ENCODE data around the gene NDUFA9. TPM values are rescaled to one million over a fixed set of nuclear protein-coding genes. Genes with fewer than 3 reads are reported as not detected.

The NDUFA9 gene
- total RNA-seq (2014; rRNA removed; shearing (Covaris generic)) (57.8 and 61.2 TPM in 2 replicates), polyA plus RNA-seq (2016; fragmentation: Nextera tagmentation; extraction: Ambion mirVana) (118 and 120 TPM in 2 replicates)

- H3K4me1 ChIP-seq (ENCODE audit: insufficient read depth) = peaks cover 8% of the 10 kb centered on the region
- no peaks in the 10 kb centered on the region for H3F3A ChIP-seq (ENCODE audit: insufficient read depth)
- peaks cover 48% of the 10 kb centered on the region for H3K79me2 ChIP-seq (ENCODE audit: insufficient read depth)
- H4K20me1 ChIP-seq (ENCODE audit: insufficient read depth) = no peaks in the 10 kb centered on the region
- H2AFZ ChIP-seq = peak within 1 kb of the TSS; percentile 100
- in situ Hi-C loops (cut with MboI) = no loop called here
- H3K9me2 ChIP-seq (ENCODE audit: insufficient read depth) = no peaks in the 10 kb centered on the region
- peak within 1 kb of the TSS; percentile 99 for H3K4me2 ChIP-seq (ENCODE audit: unreplicated experiment)
- H3K27me3 ChIP-seq (replicated peaks; ENCODE audit: insufficient read depth) = no peaks in the 10 kb centered on the region
- no peaks in the 10 kb centered on the region for H3K36me3 ChIP-seq (ENCODE audit: low read depth)
- no peak for TF ChIP-seq EZH2 (IDR thresholded peaks at IDR 0.05; ENCODE audit: insufficient read depth, poor library complexity, severe bottlenecking)
- no peak for TF ChIP-seq EZH2phosphoT487 (IDR thresholded peaks at IDR 0.05; ENCODE audit: insufficient read depth, low read depth)
- H3K9ac ChIP-seq = peak within 1 kb of the TSS; percentile 94
- H3K27ac ChIP-seq = peak within 1 kb of the TSS; percentile 67
- peak within 1 kb of the TSS; percentile 95 for H3K4me3 ChIP-seq
- DNase-seq = peak; percentile 92
- no peaks in the 10 kb centered on the region for H3K9me3 ChIP-seq (ENCODE audit: low read depth)
- WGBS, 2 experiments (ENCODE audit: low coverage in 1 of 2, low lambda C conversion rate in 2 of 2, missing lambda C conversion rate in 2 of 2) = 1 to 3% methylated on average over 37 to 39 of the region's 39 CpGs
These were observed at the start of gene NDUFA9, which contains the start of gene AKAP3 for GRCh38 chr12:4648501-4649357. TSS of gene NDUFA9 (plus strand) at chr12:4649114. CDS start at chr12:4649127, 13 bp downstream. TSS of gene AKAP3 (minus strand) at chr12:4649051. CDS start at chr12:4638196, 10,855 bp downstream.

GRCh38 chr12:4603421-4603820 lies 45.5 kb upstream of the NDUFA9 start:
- Histone ChIP-seq H3K27me3 (replicated peaks; ENCODE audit: insufficient read depth) (peaks cover 18% of the 10 kb centered on the region; the same call in 1 of the 2 replicates), H3K79me2 (ENCODE audit: insufficient read depth) (peaks cover 37% of the 10 kb centered on the region), H3K4me2 (ENCODE audit: unreplicated experiment) (no peak overlapping the region), H3F3A (ENCODE audit: insufficient read depth) (no peaks in the 10 kb centered on the region), H2AFZ (no peak overlapping the region), H3K27ac (no peak overlapping the region), H3K4me3 (no peak overlapping the region), H3K36me3 (ENCODE audit: low read depth) (no peaks in the 10 kb centered on the region), H3K9me3 (ENCODE audit: low read depth) (no peaks in the 10 kb centered on the region), H3K4me1 (ENCODE audit: insufficient read depth) (peaks cover 11% of the 10 kb centered on the region; the same call in 1 of the 2 replicates), H4K20me1 (ENCODE audit: insufficient read depth) (no peaks in the 10 kb centered on the region), H3K9me2 (ENCODE audit: insufficient read depth) (no peaks in the 10 kb centered on the region), H3K9ac (no peak overlapping the region)
- 41 to 43% methylated on average over 7 of the region's 7 CpGs for WGBS, 2 experiments (ENCODE audit: low coverage in 1 of 2, low lambda C conversion rate in 2 of 2, missing lambda C conversion rate in 2 of 2)
- DNase-seq = no peak
- in situ Hi-C loops (cut with MboI) = no loop called here
- TF ChIP-seq EZH2phosphoT487 (IDR thresholded peaks at IDR 0.05; ENCODE audit: insufficient read depth, low read depth) = no peak

- H2AFZ ChIP-seq = no peak overlapping the region
- H3K4me3 ChIP-seq = no peak overlapping the region
- H4K20me1 ChIP-seq (ENCODE audit: insufficient read depth) = no peaks in the 10 kb centered on the region
- TF ChIP-seq EZH2 (IDR thresholded peaks at IDR 0.05; ENCODE audit: insufficient read depth, poor library complexity, severe bottlenecking) (no peak), EZH2phosphoT487 (IDR thresholded peaks at IDR 0.05; ENCODE audit: insufficient read depth, low read depth) (no peak)
- no peaks in the 10 kb centered on the region for H3K9me3 ChIP-seq (ENCODE audit: low read depth)
- no peak overlapping the region for H3K27ac ChIP-seq
- peaks cover 11% of the 10 kb centered on the region; the same call in 1 of the 2 replicates for H3K4me1 ChIP-seq (ENCODE audit: insufficient read depth)
- no peak for DNase-seq
- H3K9me2 ChIP-seq (ENCODE audit: insufficient read depth) = no peaks in the 10 kb centered on the region
- no peaks in the 10 kb centered on the region for H3K36me3 ChIP-seq (ENCODE audit: low read depth)
- no peaks in the 10 kb centered on the region for H3F3A ChIP-seq (ENCODE audit: insufficient read depth)
- no peak overlapping the region for H3K9ac ChIP-seq
- H3K27me3 ChIP-seq (replicated peaks; ENCODE audit: insufficient read depth) = peaks cover 18% of the 10 kb centered on the region; the same call in 1 of the 2 replicates
- H3K79me2 ChIP-seq (ENCODE audit: insufficient read depth) = peaks cover 43% of the 10 kb centered on the region
- WGBS, 2 experiments (ENCODE audit: low coverage in 1 of 2, low lambda C conversion rate in 2 of 2, missing lambda C conversion rate in 2 of 2) = 0% methylated on average over 1 of the region's 1 CpG
- in situ Hi-C loops (cut with MboI) = no loop called here
- no peak overlapping the region for H3K4me2 ChIP-seq (ENCODE audit: unreplicated experiment)
These were observed 45.0 kb upstream of the NDUFA9 start for GRCh38 chr12:4603946-4604345.

GRCh38 chr12:4604684-4605193 lies 44.2 kb upstream of the NDUFA9 start:
- WGBS, 2 experiments (ENCODE audit: low coverage in 1 of 2, low lambda C conversion rate in 2 of 2, missing lambda C conversion rate in 2 of 2) = 1% methylated on average over 25 of the region's 25 CpGs
- H3K4me2 ChIP-seq (ENCODE audit: unreplicated experiment) = peak overlapping the region; percentile 90
- peak overlapping the region; percentile 51 for H3K27ac ChIP-seq
- H3K27me3 ChIP-seq (replicated peaks; ENCODE audit: insufficient read depth) = peaks cover 17% of the 10 kb centered on the region; the same call in 1 of the 2 replicates
- peaks cover 11% of the 10 kb centered on the region; the same call in 1 of the 2 replicates for H3K4me1 ChIP-seq (ENCODE audit: insufficient read depth)
- DNase-seq = peak; percentile 93
- H3K9me3 ChIP-seq (ENCODE audit: low read depth) = no peaks in the 10 kb centered on the region
- no peaks in the 10 kb centered on the region for H4K20me1 ChIP-seq (ENCODE audit: insufficient read depth)
- in situ Hi-C loops (cut with MboI) = no loop called here
- no peaks in the 10 kb centered on the region for H3F3A ChIP-seq (ENCODE audit: insufficient read depth)
- H3K9me2 ChIP-seq (ENCODE audit: insufficient read depth) = no peaks in the 10 kb centered on the region
- TF ChIP-seq EZH2 (IDR thresholded peaks at IDR 0.05; ENCODE audit: insufficient read depth, poor library complexity, severe bottlenecking) (no peak), EZH2phosphoT487 (IDR thresholded peaks at IDR 0.05; ENCODE audit: insufficient read depth, low read depth) (no peak)
- H3K4me3 ChIP-seq = peak overlapping the region; percentile 97
- peak overlapping the region; percentile 90 for H3K9ac ChIP-seq
- no peaks in the 10 kb centered on the region for H3K36me3 ChIP-seq (ENCODE audit: low read depth)
- H2AFZ ChIP-seq = peak overlapping the region; percentile 97
- peaks cover 46% of the 10 kb centered on the region for H3K79me2 ChIP-seq (ENCODE audit: insufficient read depth)
